HG03108 (cell line): ENCODE results near the gene TEX9.
"Not testable (repeated sequence)": the region's sequence is repeated elsewhere in the genome, so short reads cannot be mapped to it uniquely, and the experiment has no call there.

Experiments
- ATAC-seq: cut with Tn5 transposase; IDR thresholded peaks from one replicate; pipeline ENCODE4 v1.9.1; 2021; ENCODE audit warnings: moderate library complexity; ENCODE audit not compliant: unreplicated experiment

The TEX9 gene

DNA sequence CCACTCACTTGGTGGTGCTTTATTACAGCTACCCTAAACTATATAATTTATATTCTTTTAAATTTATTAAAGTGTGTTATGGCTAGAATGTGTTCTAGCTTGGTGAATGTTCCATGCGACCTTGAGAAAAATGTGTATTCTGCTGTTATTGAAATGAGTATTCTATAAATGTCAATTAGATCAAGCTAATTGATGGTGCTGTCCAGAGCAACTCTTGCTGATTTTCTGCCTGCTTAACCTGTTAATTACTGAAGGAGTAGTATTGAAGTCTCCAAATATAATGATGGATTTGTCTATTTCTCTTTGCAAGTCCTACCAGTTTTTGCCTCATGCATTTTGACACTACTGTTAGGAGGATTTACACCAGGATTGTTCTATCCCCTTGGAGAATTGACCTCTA is 3.2 kb upstream of the TEX9 start:
- no peak for ATAC-seq

DNA sequence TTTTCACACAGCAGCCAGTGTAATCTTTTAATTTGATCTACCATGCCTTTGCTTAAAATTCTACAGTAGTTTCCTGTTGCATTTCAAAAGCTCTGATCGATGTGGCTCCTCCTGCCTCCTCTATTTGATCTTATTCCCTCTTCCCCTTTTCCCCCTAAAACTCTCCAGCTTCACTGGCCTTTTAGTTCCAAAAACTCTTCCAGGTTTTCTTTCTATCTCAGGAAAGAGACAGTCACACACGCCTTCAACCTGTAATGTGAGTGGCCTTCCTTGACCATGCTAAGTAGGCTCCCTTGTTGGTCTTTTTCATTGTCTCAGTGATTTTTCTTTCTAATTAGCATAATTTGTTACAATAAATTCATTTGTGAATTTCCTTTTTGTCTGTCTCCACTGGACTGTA is 985 bp downstream of the TEX9 start:
- no peak for ATAC-seq

DNA sequence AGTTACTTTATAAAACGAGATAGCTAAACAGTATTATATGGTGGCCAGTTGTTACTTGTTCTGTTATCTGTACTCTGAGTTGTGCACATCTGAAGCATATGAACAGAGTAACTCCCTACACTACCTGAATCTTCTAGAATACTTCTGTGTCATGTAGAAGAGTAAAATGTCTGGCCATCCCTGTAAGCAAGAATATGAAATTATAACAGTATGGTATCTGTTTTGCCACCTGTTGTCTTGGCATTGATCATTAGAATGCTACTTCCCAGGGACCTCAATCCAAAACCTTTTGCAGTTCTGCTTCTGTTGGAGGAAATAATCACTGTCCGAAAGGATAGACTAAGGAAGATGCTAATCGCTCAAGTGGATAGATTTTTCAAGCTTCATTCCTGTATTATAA is 1.9 kb downstream of the TEX9 start:
- ATAC-seq = no peak

DNA sequence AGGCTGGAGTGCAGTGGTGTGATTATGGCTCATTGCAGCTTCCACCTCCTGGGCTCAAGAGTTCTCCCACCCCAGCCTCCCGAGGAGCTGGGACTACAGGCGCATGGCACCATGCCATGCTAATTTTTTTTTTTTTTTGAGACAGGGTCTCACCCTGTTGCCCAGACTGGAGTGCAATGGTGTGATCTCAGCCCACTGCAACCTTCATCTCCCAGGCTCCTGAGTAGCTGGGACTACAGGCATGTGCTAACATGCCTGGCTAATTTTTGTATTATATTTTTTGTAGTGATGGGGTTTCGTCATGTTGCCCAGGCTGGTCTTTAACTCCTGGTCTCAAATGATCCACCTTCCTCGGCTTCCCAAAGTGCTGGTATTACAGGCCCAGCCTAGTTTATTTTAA is 4.0 kb downstream of the TEX9 start:
- ATAC-seq = no peak

DNA sequence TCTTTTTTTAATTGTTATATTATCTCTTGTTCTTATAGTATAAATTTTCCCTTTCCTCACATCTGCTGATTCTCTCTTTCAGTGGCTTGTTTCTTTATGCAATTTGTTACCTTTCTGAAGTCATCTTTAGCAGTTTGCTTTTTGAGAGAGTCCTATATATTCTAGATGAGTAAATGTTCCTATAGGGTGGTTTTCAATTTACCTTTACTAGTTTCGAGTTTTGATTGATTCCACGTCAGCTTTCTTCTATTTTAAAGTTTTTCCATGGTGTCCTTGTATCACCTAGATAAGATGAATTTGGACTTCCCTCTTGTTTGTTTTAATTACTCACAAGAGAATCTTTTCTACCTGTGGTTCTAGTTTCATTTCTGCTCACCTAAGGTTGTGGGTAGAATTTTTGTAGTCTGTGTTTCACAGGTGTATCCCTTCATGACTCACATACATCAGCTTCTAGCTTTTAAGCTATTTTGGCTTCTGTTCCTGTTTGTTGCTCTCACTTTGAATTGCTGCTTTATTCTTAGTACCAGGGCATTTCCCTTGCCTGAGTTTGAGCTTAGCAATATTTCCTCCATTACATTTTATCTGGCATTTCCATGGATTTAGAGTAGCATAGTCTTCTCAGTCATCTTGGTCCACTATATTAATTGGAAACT is 6.4 kb downstream of the TEX9 start:
- peak; percentile 89 for ATAC-seq

DNA sequence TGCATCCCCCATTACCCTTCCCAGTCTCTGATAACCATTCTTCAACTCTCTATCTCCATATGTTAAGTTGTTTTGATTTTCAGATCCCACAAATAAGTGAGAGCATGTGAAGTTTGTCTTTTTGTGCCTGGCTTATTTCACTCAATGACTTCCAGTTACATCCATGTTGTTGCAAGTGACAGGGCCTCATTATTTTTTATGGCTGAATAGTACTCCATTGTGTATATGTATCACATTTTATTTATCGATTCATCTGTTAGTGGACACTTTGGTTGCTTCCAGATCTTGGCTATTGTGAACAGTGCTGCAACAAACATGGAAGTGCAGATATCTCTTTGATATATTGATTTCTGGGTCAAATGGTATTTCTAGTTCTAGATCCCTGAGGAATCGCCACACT is 9.5 kb downstream of the TEX9 start:
- not testable (repeated sequence) for ATAC-seq

DNA sequence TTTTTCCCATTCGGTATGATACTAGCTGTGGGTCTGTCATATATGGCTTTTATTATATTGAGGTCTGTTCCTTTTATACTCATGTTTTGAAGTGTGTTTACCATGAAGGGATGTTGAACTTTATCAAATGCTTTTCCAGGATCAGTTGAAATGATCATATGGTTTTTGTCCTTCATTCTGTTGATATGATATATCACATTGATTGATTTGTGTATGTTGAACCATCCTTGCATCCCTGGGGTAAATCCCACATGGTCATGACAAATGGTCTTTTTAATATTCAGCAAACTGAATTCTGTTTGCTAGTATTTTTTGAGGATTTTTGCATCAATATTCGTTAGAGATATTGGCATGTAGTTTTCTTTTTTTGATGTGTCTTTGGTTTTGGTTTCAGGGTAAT is 12.6 kb downstream of the TEX9 start:
- not testable (repeated sequence) for ATAC-seq

DNA sequence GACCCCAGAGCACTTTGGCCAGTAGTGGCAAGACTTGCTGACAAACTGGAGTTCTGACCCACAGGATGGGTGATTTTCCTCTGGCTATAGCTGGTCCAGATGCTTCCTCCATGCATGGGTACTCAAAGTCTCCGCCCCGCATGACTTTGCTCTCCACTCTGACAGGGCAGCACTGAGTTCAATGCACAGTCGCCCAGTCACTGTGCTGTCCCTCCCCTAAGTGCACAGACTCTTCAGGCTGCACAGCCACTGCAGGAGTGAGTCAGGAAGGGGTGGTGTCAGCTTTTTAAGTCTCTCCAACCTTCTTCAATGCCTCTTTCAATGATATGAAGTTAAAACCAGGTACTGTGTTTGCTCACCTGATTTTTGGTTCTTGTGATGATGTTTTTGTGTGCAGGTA is 17.8 kb downstream of the TEX9 start:
- no peak for ATAC-seq

DNA sequence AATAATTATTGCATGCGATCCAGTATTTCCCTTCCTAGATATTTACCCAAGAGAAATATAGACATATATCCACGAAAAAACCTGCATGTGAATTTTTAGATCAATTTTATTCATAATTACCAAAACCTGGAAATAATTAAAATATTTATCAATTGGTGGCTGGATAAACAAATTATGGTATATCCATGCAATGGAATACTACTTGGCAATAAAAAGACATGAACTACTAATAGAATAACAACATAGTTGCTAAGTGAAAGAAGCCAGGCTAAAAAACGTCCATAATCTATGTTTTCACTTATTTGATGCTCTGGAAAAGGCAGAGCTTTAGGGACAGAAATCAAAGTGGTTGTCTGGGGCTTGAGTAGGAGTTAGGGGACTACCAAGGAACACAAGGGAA is 20.7 kb downstream of the TEX9 start:
- no peak for ATAC-seq

DNA sequence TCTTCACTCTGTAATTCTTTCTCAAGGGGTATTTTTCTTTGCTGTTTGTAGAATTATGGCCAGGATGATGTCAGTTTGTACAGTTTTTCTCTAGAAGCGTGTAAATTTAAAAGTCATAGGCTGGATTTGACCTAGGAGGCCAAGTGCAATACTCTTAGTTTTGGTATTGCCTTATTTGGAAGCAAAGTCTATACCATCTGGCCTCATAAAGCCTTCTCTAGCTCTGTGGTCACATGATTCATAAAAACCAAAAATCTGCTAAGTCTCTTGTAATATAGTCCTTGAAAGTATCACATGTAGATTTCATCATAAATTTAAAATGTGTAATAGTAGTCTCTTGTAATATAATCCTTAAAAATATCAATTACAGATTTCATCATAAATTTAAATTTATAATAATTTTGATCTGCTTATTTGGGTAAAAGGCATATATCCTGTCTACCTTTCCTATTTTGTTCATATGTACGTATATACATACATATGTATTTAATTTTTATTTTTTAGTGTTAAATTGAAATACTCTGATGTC is 25.6 kb downstream of the TEX9 start:
- ATAC-seq = no peak

DNA sequence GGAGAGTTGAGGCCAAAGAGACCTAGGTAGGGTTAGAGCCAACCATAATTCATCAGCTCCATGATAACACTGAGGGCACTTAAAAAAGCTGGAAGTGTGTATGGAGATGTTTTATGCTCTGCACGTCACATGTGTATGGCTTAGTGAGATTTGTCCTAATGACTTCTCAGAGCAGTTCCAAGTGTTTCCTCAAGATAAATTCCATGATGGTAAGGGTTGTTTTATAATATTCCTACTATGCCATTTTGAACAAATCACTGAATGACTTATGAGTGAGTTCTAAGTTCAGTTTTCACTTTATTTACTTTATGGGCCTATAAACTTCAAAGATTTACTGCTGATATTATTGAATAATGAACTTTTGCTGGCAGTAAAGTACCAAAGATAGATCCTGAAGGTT is 28.1 kb downstream of the TEX9 start:
- ATAC-seq = no peak

DNA sequence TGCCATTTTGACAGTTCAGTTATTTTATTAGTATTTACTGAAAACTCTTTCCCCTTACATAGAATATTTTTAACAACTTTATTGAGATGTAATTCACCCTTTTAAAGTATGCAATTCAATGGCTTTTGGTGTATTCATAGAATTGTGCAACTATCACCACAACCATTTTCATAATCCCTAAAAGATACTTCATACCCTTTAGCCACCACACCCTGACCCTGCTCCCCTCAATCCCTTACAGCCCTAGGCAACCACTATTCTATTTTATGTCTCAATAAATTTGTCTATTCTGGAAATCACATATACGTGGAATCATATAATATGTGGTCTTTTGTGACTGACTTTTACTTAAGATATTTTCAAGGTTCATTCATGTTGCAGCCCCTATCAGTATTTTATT is 29.7 kb downstream of the TEX9 start:
- ATAC-seq = no peak

DNA sequence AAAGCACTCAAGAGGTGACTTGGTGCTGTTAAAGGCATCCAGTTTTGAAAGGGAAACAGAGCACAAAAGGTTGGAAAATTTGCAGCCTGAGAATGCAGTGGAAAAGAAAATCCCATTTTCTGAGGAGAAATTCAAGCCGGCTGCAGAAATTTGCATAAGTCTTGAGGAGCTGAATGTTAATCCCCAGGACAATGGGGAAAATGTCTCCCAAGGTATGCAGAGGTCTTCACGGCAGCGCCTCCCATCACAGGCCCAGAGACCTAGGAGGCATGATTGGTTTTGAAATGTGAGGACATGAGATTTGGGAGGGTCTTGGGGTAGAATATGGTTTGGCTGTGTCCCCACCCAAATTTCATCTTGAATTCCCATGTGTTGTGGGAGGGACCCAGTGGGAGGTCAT is 32.1 kb downstream of the TEX9 start:
- ATAC-seq = not testable (repeated sequence)

DNA sequence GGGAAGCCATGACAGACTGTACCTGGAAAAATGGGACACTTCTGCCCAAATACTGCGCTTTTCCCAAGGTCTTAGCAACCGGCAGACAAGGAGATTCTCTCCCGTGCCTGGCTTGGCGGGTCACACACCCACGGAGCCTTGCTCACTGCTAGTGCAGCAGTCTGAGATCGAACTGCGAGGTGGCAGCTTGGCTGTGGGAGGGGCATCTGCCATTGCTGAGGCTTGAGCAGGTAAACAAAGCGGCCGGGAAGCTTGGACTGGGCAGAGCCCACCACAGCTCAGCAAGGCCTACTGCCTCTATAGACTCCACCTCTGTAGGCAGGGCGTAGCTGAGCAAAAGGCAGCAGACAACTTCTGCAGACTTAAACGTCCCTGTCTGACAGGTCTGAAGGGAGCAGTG is 34.0 kb downstream of the TEX9 start:
- ATAC-seq = not testable (repeated sequence)

DNA sequence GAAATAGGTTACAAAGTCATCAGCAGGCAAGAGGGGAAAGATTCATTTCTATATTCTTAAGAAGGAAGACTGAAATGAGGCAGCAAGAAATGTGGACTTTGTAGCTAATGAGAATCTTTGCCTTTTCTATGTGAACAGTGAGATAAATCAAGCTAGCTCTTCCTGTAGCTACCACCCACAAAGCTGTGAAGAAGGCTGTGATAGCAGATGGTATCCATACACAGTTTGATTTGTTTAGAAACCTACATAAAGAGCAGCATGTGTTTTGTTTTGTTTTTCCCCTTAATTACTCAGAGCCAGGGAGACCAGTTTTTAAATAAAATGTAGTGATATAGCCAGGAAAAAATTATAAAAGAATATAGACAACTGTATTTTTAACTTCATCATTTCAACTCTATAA is 45.5 kb downstream of the TEX9 start:
- ATAC-seq = no peak

DNA sequence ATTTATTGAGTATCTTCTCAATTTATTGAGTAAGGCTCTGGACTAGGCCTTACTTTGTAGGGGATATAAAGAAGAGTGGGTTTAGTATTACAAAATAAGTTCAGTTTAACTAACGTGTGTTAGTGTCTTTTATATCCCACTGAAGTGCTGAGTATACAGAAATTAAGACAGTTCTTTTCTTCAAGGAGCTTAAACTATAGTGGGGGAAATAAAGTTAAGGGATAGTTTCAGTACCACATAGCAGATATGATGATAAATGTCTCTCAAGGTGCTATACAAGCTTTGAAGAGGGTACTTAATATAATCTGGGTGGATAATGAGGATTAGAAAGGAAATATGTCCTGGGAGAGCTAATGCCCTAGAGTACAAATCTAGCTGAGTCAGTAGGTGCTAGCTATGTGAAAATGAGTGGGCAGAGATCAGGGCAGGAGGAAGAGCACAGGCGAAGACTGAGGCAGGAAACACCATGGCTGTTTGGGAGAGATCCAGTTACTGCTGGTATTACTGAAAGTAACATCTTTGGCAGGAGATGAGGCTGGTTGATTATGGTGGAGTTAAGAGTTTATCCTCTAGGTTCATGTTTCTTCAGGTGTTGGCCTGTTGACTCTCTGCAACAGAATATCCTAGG is 46.0 kb downstream of the TEX9 start:
- ATAC-seq = no peak

DNA sequence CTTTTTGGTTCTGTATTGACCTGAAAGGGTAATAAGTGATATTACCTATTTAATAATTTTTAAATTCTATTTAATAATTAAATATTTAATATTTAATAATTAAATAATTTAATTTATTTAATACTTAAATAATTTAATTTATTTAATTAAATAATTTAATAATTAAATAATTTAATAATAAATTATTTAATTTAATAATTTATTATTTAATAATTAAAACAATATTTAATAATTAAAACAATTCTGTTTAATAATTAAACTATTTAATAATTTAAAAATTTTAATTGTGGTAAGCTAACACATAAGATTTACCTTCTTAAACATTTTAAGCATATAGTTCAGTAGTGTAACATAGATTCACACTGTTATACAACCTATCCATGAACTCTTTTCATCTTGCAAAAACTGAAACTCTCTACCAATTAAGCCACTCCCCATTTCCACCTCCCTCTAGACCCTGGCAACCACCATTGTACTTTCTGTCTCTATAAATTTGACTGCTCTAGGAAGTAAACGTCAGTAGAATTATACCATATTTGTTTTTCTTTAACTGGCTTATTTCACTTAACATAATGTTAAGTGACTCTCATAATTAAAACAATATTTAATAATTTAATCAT is 48.0 kb downstream of the TEX9 start:
- ATAC-seq = not testable (repeated sequence)

DNA sequence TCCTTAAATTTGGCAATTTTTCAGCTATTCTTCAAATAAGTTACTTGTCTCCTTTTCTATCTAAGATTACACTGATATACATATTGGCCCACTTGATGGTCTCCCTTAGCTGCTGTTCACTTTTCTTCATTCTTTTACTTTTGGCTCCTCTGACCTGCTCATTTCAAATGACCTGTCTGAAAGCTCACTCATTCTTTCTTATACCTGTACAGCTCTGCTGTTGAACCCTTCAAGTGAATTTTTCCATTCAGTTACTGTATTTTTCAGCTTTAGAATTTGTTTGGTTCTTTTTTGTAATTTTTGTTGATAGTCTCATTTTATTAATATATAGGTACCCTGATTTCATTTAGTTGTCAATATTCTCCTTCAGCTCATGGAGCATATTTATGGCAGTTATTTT is 60.0 kb downstream of the TEX9 start:
- no peak for ATAC-seq

DNA sequence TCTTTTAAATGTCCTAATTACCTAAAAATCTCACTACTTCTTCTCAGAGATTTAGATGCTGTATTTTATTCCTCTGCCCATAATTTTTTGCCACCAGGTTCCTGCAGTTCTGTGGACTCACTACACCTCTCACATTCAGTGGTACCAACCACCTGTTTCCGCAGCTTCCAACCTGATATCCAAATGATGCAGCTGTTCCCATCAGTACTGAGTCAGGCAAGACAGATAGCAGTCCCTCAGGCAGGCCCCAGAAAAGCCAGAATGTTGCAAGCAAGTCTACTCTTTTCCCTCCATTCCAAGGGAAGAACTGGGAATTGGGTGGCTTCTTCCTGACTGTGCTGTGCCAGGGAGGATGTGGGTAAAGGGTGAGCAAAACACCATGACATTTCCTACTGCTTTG is 60.8 kb downstream of the TEX9 start:
- ATAC-seq = no peak

DNA sequence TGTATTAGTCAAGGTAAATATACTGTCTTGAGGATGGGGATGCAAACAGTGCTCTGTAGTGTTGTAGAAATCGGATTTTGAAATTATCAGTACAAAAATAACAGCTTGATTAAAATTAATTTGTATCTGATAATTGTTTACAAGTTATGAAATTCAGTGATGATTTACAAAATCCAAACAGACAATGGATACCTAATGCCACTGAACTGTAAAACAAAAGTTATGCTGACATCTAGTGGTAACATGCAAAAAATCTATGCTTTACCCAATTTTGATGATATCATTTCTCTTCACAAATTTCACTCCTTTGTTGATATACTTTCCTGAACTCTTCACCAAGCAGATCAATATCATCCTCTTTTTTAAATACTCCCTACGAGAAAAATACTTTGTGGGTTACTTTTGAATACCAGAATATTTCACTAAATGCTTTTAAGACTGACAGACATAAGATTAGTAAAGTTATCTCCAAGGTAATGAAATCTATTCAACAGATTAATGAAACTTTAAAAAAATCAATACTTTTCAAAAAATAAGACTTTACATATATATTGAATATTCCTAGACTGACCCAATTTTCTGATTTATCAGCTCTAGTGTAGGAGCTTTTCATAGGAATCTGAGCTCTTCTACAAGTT is 63.7 kb downstream of the TEX9 start:
- ATAC-seq = no peak

DNA sequence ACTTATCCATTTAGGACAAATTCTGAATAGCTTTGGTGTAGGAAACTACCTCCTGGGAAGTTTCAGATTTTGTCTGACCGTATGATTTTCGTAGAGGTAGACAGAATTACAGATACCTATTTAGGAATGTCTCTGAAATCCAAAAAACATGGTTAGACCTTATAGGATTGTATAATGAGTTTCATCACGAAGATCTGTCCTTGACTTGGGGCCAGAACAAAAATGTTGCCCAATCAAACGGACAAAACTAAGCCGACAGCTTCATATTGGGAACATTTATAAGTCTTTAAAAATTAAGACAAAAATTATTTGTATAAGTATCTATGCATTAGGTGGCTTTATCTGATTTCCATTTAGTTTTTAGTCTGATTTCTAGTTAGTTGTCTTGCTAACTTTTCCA is 67.1 kb downstream of the TEX9 start:
- ATAC-seq = no peak

DNA sequence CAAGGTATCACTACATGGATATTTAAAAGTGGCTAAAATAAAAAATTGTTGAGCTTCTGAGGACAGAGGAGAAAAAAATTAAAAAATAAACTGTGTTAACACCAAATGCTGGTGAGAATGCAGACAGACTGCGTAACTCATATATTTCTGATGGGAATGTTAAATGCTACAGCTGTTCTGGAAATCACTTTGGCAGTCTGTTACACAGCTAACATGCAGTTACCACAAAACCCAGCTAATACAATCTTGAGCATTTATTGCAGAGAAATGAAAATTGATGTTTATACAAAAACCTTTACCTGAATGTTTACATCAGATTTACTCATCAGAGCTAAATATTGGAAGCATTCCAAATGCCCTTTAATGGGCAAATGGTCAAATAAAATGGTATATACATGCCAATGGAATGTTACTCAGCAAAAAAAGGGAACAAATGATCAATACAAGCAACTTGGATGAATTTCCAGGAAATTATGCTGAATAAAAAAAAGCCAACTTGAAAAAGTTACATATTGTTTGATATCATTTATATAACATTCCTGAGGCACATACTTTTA is 75.1 kb downstream of the TEX9 start:
- ATAC-seq = no peak
